NCI-H748 treated with DMSO at 0.1 percent for 48 hours (cell line): ENCODE results near the gene SMIM44.
"Not testable (repeated sequence)": the region's sequence is repeated elsewhere in the genome, so short reads cannot be mapped to it uniquely, and the experiment has no call there.

Experiments used
- DNase-seq: peaks from one replicate; lab custom pipeline; 2025; lab: John Stamatoyannopoulos, UW

SMIM44 gene

DNA sequence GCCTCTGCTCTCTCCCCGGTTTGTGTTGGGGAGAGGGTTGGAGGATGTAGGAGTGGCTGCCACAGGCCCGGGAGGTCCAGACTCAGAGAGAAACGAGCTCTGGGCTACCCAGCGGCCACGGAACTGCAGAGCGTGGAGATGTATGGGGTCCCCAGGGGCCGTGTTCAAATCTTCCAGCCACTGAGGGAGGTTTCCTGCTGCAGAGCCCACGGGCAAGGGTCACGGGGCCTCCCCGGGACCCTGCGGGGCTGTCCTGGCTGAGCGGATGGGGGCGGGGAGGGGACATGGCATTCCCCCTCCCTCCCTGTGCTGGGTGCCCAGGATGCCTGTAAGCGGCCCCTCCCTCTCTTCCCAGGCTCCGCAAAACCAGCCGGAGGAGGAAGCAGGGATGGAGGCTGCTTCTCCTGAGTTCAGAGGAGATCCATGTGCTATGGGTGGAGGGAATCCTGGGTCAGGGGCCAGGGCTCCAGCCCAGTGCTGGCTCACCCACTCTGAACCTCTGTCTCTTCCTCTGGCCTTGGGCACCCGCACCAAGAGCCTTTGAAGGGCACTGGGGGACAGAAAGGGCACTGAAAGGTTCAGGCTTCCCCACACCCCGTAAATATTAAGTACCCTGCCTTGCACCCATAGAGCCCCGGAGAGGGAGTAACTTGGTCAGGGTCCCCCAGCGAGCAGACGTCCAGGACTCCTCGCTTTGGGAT lies 25.6 kb downstream of the SMIM44 start:
- DNase-seq: no peak

DNA sequence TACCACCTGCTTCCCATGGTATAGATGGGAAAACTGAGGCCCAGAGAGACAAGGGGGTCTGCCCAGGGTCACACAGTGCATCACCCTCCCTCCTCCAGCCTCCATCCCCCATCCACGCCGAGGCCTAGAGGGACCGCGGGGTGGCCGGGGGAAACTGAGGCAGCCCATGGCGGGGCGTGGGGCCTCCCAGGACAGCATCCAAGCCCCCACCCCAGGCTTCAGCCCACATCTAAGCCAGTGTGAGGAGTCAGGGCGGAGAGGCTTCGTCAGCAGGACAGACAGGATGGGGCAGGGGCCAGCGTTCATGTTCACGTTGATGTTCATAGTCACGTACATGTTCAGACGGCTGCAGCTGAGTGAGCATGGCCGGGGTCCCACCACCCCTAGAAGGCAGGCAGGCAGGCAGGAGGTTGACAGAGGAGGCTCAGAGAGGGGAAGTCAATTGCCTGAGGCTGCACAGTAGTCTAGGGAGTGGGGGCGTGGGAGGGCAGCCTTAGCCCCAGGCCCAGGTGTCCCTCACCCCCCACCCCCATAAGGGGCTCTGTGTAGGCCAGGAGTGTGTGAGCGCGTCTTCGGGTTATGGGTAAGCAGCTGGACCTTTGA lies 26.2 kb downstream of the SMIM44 start:
- no peak for DNase-seq

DNA sequence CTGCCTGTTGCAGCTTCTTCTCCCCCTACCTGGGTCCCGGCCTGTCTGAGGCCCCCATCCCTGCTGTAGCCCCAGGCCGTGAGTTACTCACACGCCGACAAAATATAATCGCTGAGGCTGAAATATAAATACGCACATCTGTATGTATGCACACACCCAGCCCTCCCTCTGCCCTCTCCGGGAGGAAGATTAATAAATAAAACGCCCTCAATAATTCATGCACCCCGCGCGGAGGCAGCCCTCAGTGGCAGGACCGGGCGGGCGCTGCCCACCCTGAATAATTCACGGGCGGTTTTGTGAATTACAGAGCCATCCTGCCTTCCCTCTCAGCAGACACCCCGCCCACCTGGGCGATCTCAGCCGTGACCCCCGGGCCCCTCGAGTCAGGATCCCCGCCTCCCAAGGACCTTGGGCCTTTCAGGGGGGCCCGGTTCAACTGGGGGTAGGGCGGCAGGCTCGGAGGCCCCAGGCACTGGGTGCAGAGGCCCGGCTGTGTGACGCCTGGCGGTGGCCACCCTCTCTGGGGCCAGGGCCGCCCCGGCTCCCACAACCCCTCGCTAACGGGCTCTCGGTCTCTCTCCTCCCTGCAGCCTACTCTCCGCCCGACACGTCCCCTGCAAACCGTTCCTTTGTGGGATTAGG lies 27.2 kb downstream of the SMIM44 start:
- no peak for DNase-seq

GRCh38 chr19:3455393-3455955 lies 27.8 kb downstream of the SMIM44 start:
- DNase-seq: no peak

DNA sequence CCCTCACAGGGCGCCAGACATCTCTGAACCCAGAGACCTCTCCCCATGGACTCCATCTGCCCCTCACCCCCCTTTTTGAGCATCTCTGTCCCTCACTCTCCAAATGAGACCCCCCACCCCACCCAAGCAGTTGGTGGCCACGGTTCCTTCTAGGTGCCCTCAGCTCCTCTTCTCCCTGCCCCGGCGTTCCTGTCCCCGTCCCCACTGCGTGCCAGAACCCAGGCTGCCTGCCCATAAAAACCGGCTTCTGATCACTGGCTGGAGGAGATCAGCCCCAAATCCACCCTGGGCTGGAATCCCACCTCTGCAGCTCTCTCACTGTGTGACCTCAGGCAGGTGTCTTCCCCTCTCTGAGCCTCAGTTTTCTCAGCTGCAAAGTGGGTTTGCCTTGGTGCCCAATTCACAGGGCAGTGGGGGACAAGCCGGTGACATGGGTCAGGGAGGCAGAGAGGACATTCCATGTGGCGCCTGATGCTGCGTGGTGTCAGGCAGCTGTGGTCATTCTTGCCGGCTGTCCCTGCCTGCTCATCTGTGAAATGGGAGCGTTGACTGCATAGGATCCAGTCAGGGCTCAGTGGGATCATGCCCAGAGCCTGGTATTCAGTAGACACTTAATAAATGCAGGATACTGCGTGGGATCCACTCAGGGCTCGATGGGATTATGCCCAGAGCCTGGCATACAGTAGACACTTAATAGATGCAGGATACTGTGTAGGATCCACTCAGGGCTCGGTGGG lies 28.4 kb downstream of the SMIM44 start:
- DNase-seq: no peak

DNA sequence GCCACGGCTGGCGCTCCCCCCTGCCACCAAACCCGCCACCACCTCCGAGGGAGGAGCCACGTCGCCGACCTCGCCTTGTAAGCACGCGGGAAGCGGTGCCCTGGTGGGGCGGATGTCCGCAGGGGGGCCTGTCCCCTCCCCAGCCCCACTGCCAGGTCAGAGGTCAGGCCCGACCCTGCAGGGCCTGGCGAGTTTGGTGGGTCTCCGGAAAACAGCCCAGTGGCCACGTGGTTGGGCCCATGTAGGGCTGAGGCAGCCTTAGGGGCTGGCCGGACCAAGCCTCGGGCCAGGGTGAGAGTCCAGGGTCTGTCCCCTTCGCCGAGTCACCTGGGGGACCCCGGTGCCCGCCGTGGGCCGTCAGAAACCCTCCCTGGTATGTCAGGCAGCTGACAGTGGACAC lies 29.4 kb downstream of the SMIM44 start:
- no peak for DNase-seq

DNA sequence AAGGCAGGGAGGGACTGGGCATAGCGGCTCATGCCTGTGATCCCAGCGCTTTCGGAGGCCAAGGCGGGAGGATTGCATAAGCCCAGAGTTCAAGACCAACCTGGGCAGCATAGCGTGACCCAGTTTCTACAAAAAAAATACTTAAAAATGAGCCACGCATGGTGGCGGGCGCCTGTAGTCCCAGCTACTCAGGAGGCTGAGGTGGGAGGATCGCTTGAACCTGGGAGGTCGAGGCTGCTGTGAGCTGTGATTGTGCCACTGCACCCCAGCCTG lies 30.4 kb downstream of the SMIM44 start:
- DNase-seq: not testable (repeated sequence)

- no peak for DNase-seq
Measured at GRCh38 chr19:3452171-3452941, 30.9 kb downstream of the SMIM44 start.

DNA sequence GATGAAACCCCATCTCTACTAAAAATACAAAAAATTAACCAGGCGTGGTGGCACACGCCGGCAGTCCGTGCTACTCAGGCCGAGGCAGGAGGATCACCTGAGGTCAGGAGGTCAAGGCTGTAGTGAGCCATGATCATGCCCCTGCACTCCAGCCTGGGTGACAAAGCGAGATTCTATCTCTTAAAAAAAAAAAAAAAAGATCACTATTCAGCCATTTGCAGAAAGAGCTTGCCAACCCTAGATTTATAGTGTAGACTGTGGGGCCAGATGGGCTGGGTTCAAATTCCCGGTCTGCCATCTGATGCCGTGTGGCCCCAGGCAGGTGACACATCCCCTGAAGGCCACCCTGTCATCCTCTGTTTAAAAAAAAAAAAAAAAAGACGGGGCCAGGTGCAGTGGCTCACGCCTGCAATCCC lies 31.8 kb downstream of the SMIM44 start:
- no peak for DNase-seq

DNA sequence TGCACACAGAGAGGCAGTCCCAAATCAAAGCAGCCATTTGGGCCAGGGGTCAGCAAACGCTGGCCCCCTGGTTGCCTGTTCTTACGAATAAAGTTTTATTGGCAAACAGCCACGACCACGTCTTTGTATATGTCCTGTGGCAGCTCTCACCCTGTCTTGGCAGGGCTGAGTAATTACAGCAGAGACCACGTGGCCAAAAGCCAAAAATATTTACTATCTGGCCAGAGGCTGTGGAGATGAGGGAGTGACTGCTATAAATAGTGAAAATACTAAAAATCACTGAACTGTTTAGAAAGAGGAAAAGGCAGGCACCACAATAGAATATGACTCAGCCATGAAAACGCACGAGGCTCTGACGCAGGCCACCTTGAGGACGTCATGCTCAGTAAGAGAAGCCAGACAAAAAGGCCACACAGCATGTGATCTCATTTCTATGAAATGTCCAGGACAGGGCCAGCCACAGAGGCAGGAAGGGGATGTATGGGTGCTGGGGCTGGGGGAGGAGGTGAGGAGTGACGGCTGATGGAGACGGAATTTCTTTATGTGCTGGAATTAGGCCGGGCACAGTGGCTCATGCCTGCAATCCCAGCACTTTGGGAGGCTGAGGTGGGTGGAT lies 32.3 kb downstream of the SMIM44 start:
- no peak for DNase-seq

- DNase-seq: no peak
Measured at GRCh38 chr19:3448616-3449334, 34.5 kb downstream of the SMIM44 start.

- DNase-seq: not testable (repeated sequence)
Measured at GRCh38 chr19:3446657-3447056, 36.6 kb downstream of the SMIM44 start.

DNA sequence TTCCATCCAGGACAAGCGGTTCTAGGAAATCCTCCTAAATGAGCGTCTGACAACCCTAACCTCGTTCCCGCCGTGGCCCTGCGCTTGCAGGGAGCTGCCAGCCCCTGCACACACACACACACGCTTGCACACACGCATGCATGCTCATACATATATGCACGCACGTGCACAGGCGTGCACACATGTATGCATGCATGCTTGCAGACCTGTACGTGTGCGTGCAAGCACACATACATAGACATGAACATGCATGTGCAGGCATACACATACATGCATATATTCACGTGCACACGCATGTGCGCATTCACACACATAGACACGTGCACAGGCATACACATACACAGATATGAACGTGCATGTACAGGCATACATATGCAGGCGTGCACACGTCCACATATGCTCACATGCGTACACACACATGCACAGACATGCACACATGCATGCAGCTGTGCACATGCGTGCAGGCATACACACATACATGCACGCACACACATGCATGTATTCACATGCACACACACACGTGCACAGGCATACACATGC lies 38.5 kb downstream of the SMIM44 start:
- no peak for DNase-seq

DNA sequence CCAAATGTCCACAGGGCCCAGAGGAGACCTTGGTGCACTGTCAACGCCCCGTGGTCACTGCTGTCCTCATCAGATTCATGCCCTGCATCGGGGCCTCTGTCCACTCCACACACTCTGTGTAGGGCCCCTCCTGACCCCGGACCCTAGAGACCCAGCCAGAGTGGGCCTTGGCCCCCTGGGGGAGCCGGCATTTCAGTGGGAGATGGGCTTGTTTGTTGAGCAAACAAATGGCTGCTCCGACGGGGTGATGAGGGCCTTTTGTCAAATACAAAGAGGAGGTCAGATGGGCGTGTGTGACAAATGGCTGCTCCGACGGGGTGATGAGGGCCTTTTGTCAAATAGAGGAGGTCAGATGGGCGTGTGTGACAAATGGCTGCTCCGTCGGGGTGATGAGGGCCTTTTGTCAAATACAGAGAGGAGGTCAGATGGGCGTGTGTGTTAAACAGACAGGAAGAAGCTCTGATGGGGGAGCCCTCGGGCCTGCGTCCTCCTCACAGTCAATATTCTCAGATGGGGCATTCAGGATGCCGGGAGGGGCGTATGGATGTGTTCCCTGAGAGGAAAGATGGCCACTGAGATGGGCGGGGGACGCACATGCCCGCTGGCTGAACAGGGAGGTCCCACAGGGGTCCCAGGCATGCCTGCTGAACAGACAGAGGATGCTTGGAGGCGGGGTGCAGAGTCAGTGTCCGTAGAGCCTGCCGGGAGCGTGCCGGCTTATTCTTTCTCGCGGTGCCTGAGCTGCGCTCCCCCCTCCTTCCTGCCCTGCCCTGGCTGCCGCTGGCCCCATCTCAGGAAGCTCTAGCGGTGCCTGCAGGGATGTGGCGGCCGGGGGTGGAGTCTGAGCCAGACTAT lies 39.2 kb downstream of the SMIM44 start:
- DNase-seq: peak; percentile 34

GRCh38 chr19:3442487-3443071 lies 40.7 kb downstream of the SMIM44 start:
- no peak for DNase-seq

- no peak for DNase-seq
Measured at GRCh38 chr19:3441986-3442329, 41.3 kb downstream of the SMIM44 start.

DNA sequence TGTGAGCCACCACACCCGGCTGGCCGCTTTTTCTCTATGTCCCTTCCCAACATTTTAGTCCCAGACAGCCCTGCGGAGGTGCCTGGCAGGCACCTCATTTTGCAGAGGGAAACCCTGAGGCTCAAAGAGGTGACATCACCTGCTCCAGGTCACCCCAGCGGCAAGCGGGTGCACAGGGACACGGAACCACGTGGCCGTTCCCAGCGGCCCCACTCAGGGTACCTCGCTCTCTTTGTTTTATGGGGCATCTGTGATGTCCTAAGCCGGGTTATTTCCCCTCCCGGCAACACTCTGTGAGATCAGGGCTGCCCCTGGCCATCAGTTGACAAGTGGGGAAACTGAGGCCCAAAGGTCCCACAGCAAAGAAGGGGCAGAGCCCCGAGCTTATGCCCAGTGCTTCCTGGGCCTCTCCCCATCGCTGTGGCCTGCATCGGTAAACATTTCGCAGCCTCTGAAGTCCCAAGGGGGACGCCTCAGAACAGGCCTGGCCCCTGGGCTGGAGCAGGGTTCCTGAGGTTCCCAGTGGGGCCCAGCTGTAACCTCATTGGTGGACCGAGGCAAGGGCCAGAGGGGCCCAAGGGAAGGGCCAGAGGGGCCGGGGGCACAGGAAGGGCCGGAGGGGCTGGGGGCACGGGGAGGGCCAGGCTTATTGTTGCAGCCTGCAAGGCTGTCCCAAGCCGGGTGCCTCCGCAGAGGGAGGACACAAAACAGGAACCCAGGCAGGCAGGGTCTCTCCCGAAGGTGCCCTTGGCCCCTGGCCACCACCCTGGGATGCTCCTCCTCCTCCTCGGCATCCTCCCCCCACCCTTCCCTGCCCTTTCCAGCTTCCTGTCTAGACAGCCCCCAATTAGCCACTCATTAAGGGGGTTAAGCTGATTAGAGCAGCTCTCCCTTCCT lies 41.9 kb downstream of the SMIM44 start:
- DNase-seq: no peak

DNA sequence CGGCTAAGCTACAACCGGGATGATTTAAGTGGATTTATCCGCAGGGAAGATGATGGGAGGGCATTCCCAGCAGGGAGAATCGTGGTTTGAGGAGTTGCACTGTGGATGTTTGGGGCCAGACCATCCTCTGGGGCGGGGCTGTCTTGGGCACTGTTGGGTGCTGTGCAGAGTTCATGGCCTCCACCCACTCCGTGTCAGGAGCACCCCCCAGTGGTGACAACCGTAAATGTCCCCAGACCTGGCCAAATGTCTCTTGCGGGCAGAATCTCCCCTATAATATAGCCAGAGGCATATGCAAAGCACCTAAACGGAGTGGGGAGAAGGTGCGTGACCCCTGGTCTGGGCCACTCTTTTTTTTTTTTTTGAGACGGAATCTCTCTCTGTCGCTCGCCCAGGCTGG lies 43.2 kb downstream of the SMIM44 start:
- DNase-seq: no peak
